D721Med (cell line): ENCODE data around the gene CPSF7.
A peak's percentile ranks its signal among the peaks of the same experiment; 100 is the strongest.

Experiments used
- DNase-seq: peaks from one replicate; pipeline ENCODE4 v3.0.0; 2011; ENCODE audit warnings: low spot score; ENCODE audit not compliant: insufficient read length
- FAIRE-seq: peaks from 2 replicates; lab custom pipeline; 2011; peaks lifted over from hg19 to GRCh38; lab: Jason Lieb, UNC
- TF ChIP-seq, protein P1 (sequence below): IDR thresholded peaks from 2 replicates; pipeline ENCODE4 v1.5.1; 2012; ENCODE audit warnings: mild to moderate bottlenecking, control low read depth; ENCODE audit not compliant: insufficient read depth; ENCODE audit errors: missing control alignments

The CPSF7 gene

DNA sequence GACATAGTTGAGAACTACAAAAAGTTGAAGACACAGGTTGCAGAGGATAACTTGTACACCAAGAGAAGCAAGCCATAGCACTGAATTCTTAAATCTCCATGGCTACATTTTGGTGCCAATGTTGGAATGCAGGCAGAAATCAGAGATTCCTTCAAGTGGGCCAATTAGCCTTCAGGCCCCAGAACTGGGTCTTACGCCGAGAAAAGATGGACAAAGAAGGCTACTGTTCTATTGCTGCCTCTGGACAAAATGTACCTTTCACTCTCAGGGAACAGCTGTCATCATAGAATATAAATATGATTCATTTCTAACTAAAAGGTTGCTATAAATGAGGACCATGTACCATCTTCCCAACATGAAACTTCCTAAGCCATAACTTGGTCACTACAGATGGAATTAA, 23.7 kb downstream of the CPSF7 start:
- FAIRE-seq (no peak), DNase-seq (no peak)
- TF ChIP-seq, protein P1, sequence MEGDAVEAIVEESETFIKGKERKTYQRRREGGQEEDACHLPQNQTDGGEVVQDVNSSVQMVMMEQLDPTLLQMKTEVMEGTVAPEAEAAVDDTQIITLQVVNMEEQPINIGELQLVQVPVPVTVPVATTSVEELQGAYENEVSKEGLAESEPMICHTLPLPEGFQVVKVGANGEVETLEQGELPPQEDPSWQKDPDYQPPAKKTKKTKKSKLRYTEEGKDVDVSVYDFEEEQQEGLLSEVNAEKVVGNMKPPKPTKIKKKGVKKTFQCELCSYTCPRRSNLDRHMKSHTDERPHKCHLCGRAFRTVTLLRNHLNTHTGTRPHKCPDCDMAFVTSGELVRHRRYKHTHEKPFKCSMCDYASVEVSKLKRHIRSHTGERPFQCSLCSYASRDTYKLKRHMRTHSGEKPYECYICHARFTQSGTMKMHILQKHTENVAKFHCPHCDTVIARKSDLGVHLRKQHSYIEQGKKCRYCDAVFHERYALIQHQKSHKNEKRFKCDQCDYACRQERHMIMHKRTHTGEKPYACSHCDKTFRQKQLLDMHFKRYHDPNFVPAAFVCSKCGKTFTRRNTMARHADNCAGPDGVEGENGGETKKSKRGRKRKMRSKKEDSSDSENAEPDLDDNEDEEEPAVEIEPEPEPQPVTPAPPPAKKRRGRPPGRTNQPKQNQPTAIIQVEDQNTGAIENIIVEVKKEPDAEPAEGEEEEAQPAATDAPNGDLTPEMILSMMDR: no peak

DNA sequence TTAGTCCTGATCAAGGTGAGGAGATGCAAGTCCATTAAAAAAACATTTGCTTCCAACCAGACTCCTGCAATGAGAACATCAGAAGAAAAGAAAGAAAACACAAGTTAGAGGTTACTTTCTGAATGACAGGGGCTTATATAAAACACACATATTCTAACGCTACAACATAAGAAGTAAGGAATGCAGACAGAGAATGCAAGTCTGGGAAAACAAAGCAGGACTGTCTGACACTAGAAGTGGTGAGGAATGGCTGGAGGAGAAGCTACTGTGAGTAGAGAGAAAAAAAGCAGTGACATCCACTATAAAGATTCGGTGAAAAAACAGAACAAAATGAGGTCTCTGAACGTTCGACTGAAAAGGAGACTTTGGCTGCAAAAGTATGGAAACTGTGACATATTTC, 25.1 kb downstream of the CPSF7 start:
- TF ChIP-seq, protein P1: no peak
- FAIRE-seq: no peak
- DNase-seq: no peak

- FAIRE-seq: no peak
- TF ChIP-seq, protein P1: no peak
- no peak for DNase-seq
Observed at GRCh38 chr11:61404103-61404502, 25.7 kb downstream of the CPSF7 start.

DNA sequence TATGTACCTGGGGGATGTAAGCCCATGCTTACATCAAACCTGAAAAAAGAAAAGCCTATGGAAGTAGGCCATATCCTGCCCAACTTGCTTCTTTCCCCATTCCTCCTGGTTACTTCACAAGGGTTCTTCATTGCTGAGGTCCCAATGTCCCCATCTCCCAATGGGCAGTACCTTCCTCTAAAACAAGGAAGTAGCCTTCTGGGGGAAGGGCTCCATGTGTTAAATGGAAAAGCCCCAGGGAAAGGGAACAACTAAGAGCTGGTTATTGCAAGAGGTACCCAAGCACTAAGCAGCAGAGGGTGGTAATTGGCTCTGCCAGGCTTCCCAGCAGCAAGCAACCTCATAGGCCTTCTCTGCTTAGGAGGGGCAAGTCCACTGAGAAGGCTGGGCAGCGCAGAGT, 26.1 kb downstream of the CPSF7 start:
- FAIRE-seq (no peak), DNase-seq (no peak)
- TF ChIP-seq, protein P1: no peak

DNA sequence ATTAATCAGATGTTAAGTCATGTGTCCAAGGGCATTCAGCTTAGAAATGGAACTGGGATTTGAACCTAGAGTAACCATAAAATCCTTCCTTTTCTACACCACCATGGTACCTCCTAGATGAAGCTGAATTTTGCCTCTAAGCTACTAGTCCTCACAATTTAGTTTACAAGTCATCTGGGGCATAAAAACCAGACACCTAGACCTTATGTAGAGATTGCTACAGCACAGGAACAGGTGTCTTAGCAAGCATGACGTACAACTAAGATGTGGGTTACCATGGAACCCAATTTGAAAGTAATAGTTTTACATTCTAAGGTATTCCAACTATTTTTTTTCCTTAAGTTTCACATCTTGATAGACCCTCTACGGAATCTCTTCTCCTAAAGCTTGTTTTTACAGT, 28.2 kb downstream of the CPSF7 start:
- TF ChIP-seq, protein P1: no peak

GRCh38 chr11:61401173-61401572, 28.6 kb downstream of the CPSF7 start:
- FAIRE-seq (no peak), DNase-seq (no peak)
- TF ChIP-seq, protein P1: no peak

More for the DNA sequence above, 28.2 kb downstream of the CPSF7 start:
- FAIRE-seq (no peak), DNase-seq (no peak)

- TF ChIP-seq, protein P1: peak; percentile 17
- no peak for FAIRE-seq
- DNase-seq: no peak
Observed at GRCh38 chr11:61392981-61393595, 36.7 kb downstream of the CPSF7 start.
